HG03442 (cell line): ENCODE data around the gene PRR11.
"Not testable (repeated sequence)": the region's sequence is repeated elsewhere in the genome, so short reads cannot be mapped to it uniquely, and the experiment has no call there.

Experiments
- ATAC-seq: cut with Tn5 transposase; IDR thresholded peaks from one replicate; pipeline ENCODE4 v1.9.1; 2021; ENCODE audit warnings: mild to moderate bottlenecking, moderate library complexity; ENCODE audit not compliant: unreplicated experiment

The PRR11 gene

GRCh38 chr17:59155439-59156177 lies at the start of gene PRR11:
Gene PRR11, plus strand, starts transcription at chr17:59155746. Its CDS starts 14,007 bp downstream, at chr17:59169753.
- peak; percentile 84 for ATAC-seq

- ATAC-seq: peak; percentile 12
Measured at GRCh38 chr17:59105852-59106462, 49.6 kb upstream of the PRR11 start.

GRCh38 chr17:59106463-59107305 lies 48.9 kb upstream of the PRR11 start, which contains the start of gene TRIM37:
Gene TRIM37, minus strand, starts transcription at chr17:59106880. Its CDS starts 419 bp downstream, at chr17:59106461.
- ATAC-seq: peak; percentile 91

GRCh38 chr17:59107306-59107670 lies 48.3 kb upstream of the PRR11 start:
- ATAC-seq: no peak

GRCh38 chr17:59108400-59109102 lies 47.0 kb upstream of the PRR11 start:
- ATAC-seq: no peak

- no peak for ATAC-seq
Measured at GRCh38 chr17:59110973-59111372, 44.6 kb upstream of the PRR11 start.

GRCh38 chr17:59111539-59111938 lies 44.0 kb upstream of the PRR11 start:
- no peak for ATAC-seq

GRCh38 chr17:59115474-59115873 lies 40.1 kb upstream of the PRR11 start:
- no peak for ATAC-seq

GRCh38 chr17:59121901-59122480 lies 33.6 kb upstream of the PRR11 start:
- ATAC-seq: no peak

- ATAC-seq: peak; percentile 66
Measured at GRCh38 chr17:59124665-59125064, 30.9 kb upstream of the PRR11 start.

- no peak for ATAC-seq
Measured at GRCh38 chr17:59126809-59127417, 28.6 kb upstream of the PRR11 start.

- ATAC-seq: no peak
Measured at GRCh38 chr17:59129814-59130213, 25.7 kb upstream of the PRR11 start.

GRCh38 chr17:59131131-59131530 lies 24.4 kb upstream of the PRR11 start:
- no peak for ATAC-seq

- not testable (repeated sequence) for ATAC-seq
Measured at GRCh38 chr17:59138339-59138738, 17.2 kb upstream of the PRR11 start.

- no peak for ATAC-seq
Measured at GRCh38 chr17:59139939-59140338, 15.6 kb upstream of the PRR11 start.

GRCh38 chr17:59141860-59142259 lies 13.7 kb upstream of the PRR11 start:
- ATAC-seq: no peak

- ATAC-seq: no peak
Measured at GRCh38 chr17:59145571-59146096, 9.9 kb upstream of the PRR11 start.

GRCh38 chr17:59149051-59149450 lies 6.5 kb upstream of the PRR11 start:
- no peak for ATAC-seq

- ATAC-seq: no peak
Measured at GRCh38 chr17:59149841-59150511, 5.6 kb upstream of the PRR11 start.
